ENCODE data around the gene FABP3. TPM values are rescaled to one million over a fixed set of nuclear protein-coding genes. Genes with fewer than 3 reads are reported as not detected.

The FABP3 gene
- total RNA-seq, 1 donor from 2014 or later: 2.2 TPM

DNA sequence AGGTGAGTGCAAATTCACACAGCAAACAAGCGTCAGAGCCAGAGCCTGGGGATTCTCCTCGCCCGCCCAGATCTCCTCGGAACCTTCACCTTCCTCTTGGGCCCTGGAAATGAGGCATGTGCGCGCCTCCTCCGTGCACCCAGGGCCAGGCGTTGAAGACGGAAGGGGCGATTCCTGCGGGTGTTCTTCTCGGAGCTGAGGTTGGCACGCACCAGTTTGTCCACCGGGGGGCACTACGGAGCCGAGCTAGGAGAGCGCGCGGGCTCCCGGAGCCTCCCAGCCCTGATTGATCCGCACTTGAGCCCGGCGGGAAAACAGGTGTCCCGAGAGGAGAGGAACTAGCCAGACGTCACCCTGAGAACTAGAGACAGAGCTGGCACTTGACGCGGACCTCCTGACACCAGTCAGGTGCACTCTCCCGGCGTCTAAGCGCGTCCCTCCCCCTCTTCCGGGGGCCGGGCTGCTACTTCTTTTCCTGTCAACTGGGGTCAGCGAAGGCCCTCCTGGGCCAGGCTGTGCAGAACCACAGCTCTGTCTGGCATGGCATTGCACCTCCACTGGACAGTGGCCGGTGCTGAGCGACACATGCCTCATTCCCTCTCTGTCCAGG, 21.8 kb upstream of the FABP3 start:
- no peaks in the 10 kb centered on the region for H4K20me1 ChIP-seq (ENCODE audit: low read depth)
- no peaks in the 10 kb centered on the region for H3K36me3 ChIP-seq
- H3K9me3 ChIP-seq (ENCODE audit: low read depth): no peaks in the 10 kb centered on the region
- peak overlapping the region; percentile 77 for H3K4me2 ChIP-seq
- DNase-seq (ENCODE audit: low spot score): peak; percentile 92
- no peak overlapping the region for H3K9ac ChIP-seq
- no peaks in the 10 kb centered on the region for H3K79me2 ChIP-seq (ENCODE audit: low read depth)
- peaks cover 17% of the 10 kb centered on the region for H3K4me1 Mint-ChIP-seq
- H2AFZ ChIP-seq (replicated peaks): peak overlapping the region; percentile 80
- H3K4me1 ChIP-seq: no peaks in the 10 kb centered on the region
- TF ChIP-seq CTCF (IDR thresholded peaks at IDR 0.05) (peak; percentile 91), EZH2phosphoT487 (IDR thresholded peaks at IDR 0.05) (no peak)
- H3F3A ChIP-seq (ENCODE audit: low read depth): no peaks in the 10 kb centered on the region
- peak overlapping the region; percentile 72 for H3K4me3 Mint-ChIP-seq
- H3K9me3 Mint-ChIP-seq: no peaks in the 10 kb centered on the region
- H3K4me3 ChIP-seq: peak overlapping the region; percentile 48
- H3K27me3 Mint-ChIP-seq (ENCODE audit: insufficient read depth, low read depth): peaks cover 5% of the 10 kb centered on the region
- no peaks in the 10 kb centered on the region for H3K36me3 Mint-ChIP-seq
- peaks cover 18% of the 10 kb centered on the region for H3K27me3 ChIP-seq
- no peak overlapping the region for H3K27ac ChIP-seq
- H3K27ac Mint-ChIP-seq: no peak overlapping the region

GRCh38 chr1:31393463-31393862, 20.6 kb upstream of the FABP3 start:
- Mint-ChIP-seq H3K36me3 (no peaks in the 10 kb centered on the region), H3K27ac (no peak overlapping the region), H3K9me3 (no peaks in the 10 kb centered on the region), H3K4me1 (peaks cover 17% of the 10 kb centered on the region), H3K4me3 (no peak overlapping the region), H3K27me3 (ENCODE audit: insufficient read depth, low read depth) (peaks cover 12% of the 10 kb centered on the region)
- Histone ChIP-seq H3K27me3 (peaks cover 18% of the 10 kb centered on the region), H3F3A (ENCODE audit: low read depth) (no peaks in the 10 kb centered on the region), H3K9me3 (ENCODE audit: low read depth) (no peaks in the 10 kb centered on the region), H3K36me3 (no peaks in the 10 kb centered on the region), H3K9ac (no peak overlapping the region), H2AFZ (replicated peaks) (no peak overlapping the region), H3K4me1 (no peaks in the 10 kb centered on the region), H3K4me2 (no peak overlapping the region), H4K20me1 (ENCODE audit: low read depth) (no peaks in the 10 kb centered on the region), H3K27ac (no peak overlapping the region), H3K79me2 (ENCODE audit: low read depth) (no peaks in the 10 kb centered on the region), H3K4me3 (no peak overlapping the region)
- TF ChIP-seq EZH2phosphoT487 (IDR thresholded peaks at IDR 0.05) (no peak), EZH2 (IDR thresholded peaks at IDR 0.05) (no peak), CTCF (IDR thresholded peaks at IDR 0.05) (no peak)
- DNase-seq (ENCODE audit: low spot score): no peak

DNA sequence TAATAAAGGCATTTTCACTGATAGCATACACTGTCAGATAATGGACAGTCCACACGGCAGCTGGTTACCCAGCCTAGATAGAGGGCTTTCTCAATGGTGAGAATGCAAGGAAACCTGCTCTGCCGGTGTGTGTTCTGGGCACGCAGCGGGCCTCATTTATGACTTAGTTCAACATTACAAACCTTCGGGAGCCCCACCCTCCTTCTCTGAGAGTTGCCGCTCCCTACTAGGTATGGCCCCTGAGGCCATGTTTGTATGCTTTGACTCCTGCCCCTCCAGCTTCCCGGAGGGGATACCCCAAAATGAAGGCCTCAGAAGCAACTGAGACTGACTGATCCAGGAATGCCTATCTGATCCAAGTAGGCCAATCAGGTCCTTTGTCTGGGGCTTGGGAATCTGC, 17.2 kb upstream of the FABP3 start:
- no peak for DNase-seq (ENCODE audit: low spot score)
- peaks cover 12% of the 10 kb centered on the region for H3K27me3 ChIP-seq
- H3K4me3 Mint-ChIP-seq: no peak overlapping the region
- H3K27me3 Mint-ChIP-seq (ENCODE audit: insufficient read depth, low read depth): peaks cover 10% of the 10 kb centered on the region
- H3K27ac Mint-ChIP-seq: no peak overlapping the region
- no peak overlapping the region for H3K4me2 ChIP-seq
- H3K9me3 ChIP-seq (ENCODE audit: low read depth): no peaks in the 10 kb centered on the region
- no peaks in the 10 kb centered on the region for H4K20me1 ChIP-seq (ENCODE audit: low read depth)
- H3K79me2 ChIP-seq (ENCODE audit: low read depth): no peaks in the 10 kb centered on the region
- H2AFZ ChIP-seq (replicated peaks): no peak overlapping the region
- no peaks in the 10 kb centered on the region for H3F3A ChIP-seq (ENCODE audit: low read depth)
- no peaks in the 10 kb centered on the region for H3K9me3 Mint-ChIP-seq
- no peaks in the 10 kb centered on the region for H3K36me3 Mint-ChIP-seq
- H3K4me1 ChIP-seq: no peaks in the 10 kb centered on the region
- peaks cover 8% of the 10 kb centered on the region for H3K4me1 Mint-ChIP-seq
- H3K9ac ChIP-seq: no peak overlapping the region
- TF ChIP-seq EZH2phosphoT487 (IDR thresholded peaks at IDR 0.05) (no peak), EZH2 (IDR thresholded peaks at IDR 0.05) (no peak), CTCF (IDR thresholded peaks at IDR 0.05) (no peak)
- no peak overlapping the region for H3K27ac ChIP-seq
- no peak overlapping the region for H3K4me3 ChIP-seq
- no peaks in the 10 kb centered on the region for H3K36me3 ChIP-seq
